ENCODE data around the gene TLE6.
"Not testable (repeated sequence)": the region's sequence is repeated elsewhere in the genome, so short reads cannot be mapped to it uniquely, and the experiment has no call there.

The TLE6 gene

DNA sequence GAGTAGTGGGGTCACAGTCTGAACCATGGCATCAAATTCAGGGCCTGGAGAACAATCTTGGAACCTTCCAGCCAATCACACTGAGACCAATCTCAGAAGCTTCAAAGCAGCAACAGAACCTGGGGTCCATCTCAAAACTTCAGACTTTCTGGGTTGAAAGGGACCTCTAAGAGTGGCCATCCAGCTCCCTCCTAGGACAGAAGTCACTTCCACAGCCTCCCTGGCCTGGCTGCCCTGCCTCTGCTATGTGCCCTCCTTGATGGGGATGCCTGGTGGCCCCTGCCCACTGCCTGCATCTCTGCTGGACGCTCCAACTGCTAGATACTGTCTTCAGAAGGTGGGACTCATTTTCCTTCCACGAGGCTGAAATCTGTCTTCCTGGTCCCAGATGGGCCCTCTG is 49.9 kb downstream of the TLE6 start:
- no peak for DNase-seq (ENCODE audit: low read depth in 2 of 2, low spot score in 1 of 2)

DNA sequence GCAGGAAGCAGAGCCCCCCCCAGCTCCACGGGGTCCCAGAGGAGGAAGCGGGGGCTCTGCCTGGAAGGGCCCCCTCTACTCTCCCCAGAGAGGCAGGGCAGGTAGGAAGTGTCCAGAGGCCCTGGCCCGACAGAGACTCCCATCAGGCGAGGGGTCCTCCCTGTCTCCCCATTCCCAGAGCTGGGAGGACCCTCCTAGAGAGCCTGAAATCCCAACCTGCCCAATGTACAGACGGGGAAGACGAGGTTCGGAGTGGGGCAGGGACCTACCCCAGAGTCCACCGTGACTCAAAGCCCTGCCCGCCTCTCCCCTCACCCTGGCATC is 50.6 kb downstream of the TLE6 start:
- DNase-seq (ENCODE audit: low read depth in 2 of 2, low spot score in 1 of 2), result no peak

DNA sequence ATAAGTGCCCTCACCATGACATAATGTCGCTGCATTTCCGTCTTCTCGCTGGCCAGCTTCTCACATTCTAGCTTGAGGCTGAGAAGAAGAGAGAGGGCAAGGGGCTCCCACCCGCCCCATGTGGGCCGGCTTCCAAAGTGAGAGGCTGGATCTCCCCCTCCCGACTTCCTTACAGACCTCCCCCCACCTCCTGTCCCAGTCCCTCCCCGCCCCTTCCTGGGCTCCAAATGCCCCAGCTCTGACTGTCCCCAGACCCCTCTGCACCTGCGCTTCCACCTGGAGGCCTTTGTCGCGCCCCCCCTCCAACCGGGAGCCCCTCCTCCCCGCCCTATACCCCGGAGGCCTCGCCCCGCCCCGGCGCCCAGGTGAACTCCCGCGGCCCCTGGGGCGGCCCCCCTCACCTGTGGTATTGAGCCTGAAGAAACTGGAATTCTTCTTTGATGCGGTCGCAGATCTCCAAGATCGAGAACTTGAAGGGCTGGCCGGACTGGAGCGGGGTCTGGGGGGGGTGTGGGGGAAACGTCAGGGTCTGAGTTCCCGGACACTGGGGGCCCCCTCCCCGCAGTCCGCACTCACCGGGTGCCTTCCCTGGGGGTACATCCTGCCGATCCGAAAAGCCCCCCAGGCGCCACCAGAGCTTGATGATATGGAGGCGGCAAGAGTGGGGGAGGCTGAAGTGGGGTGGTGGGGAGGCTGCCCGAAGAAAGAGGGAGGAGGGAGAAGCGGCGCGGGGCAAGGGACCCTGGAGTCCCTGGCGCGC is 51.1 kb downstream of the TLE6 start:
- DNase-seq (ENCODE audit: low read depth in 2 of 2, low spot score in 1 of 2), result no peak

DNA sequence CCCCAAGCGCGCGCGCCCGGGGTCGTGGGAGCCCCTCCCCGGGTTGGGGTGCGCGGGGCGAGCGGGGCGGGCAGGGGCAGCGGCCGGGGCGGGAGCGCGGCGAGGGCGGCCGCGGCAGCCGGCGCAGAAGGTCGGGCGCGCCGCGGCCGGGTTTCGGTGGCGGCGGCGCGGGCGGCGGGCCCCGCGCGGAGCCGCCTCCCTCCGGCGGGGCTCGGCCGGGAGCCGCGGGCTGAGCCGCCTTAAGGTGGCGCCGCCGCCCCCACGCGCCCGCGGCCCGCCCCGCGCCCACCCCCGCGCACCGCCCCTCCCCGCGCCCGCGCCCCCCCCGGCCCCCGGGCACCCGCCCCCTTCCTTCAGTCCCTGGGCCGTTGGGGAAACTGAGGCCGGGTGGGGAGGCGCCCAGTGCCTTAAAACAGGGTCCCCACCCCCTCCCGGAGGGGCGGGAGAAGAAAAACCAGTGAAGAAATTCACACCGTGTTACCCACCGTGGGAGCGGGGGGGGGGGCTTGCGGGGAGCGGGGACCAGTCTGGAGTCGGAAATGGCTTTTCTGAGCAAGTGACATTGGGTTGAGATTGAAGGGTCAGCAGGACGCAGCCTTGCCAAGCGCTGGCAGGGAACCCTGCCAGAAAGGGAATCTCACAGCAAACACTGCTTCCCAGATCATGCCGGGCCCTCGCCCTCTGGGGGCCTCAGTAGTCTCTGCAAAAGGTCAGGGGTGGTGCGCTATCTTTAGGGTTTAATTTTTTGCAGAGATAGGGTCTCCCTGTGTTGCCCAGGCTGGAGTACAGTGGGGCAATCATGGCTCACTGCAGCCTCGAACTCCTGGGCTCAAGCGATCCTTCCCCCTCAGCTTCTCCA is 51.9 kb downstream of the TLE6 start, which contains the start of gene TLE2:
Gene TLE2 (minus strand): TSS at position 216 of the 859 bp plus-strand sequence. CDS start 376 bp downstream, outside the sequence.
- no peak for DNase-seq (ENCODE audit: low read depth in 2 of 2, low spot score in 1 of 2)

DNA sequence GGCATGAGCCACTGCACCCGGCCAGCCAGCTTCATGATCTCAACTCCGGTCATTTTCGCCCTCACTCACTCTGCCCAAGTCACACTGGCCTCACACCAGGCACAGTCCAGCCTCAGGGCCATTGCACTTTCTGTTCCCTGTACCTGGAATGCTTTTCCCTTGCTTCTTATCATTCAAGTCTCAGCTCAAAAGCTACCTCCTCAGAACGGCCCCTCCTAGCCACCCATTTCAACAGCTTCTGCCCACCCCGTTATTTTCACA is 54.2 kb downstream of the TLE6 start:
- DNase-seq (ENCODE audit: low read depth in 2 of 2, low spot score in 1 of 2), result no peak

DNA sequence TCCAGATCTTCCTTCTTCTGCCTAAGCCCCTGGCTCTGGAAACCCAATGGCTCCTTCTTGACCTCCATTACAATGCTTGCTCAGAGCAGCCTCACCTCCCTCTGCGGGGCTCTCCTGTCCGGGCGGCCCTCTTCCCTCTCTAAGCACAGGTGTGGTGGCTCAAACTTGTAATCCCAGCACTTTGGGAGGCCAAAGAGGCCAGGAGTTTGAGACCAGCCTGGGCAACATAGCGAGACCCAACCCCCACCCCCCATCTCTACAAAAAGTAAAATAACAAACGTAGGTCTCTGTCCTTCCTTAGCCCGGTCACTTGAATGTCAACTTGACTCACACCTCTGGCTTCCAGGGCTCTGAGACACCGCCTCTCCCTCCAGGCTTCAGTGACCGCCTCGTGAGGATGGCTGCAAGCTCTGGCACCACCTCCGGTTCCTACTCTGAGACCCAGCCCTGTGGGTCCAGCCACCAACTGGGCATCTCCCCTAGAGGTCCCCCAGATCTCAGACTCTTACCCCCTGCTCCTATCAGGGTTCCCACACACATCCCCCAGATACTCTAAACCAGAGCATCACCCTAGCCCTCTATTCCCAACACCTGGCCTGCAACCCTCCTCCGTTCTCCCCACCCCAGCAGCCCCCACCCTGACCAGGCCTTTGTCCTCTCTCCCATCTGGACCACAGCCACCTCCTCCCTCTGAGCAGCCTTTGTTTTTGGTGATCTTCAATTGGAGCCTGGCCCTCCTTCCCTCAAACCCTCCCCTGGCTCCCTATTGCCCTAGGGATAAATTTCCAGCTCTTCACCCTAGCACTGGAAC is 56.4 kb downstream of the TLE6 start:
- no peak for DNase-seq (ENCODE audit: low read depth in 2 of 2, low spot score in 1 of 2)

DNA sequence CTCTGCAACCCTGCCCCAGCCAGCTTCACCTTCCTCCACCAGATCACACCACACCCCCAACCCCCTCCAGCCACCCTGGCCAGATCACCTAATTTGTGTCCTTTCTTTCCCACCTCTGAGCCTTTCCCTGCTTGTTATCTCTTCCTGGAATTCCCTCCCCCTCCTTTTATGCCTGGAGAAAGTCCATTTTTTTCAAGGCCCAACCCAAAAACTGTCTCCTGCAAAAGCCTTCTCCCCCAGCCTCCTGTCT is 57.0 kb downstream of the TLE6 start:
- DNase-seq (ENCODE audit: low read depth in 2 of 2, low spot score in 1 of 2), result no peak

DNA sequence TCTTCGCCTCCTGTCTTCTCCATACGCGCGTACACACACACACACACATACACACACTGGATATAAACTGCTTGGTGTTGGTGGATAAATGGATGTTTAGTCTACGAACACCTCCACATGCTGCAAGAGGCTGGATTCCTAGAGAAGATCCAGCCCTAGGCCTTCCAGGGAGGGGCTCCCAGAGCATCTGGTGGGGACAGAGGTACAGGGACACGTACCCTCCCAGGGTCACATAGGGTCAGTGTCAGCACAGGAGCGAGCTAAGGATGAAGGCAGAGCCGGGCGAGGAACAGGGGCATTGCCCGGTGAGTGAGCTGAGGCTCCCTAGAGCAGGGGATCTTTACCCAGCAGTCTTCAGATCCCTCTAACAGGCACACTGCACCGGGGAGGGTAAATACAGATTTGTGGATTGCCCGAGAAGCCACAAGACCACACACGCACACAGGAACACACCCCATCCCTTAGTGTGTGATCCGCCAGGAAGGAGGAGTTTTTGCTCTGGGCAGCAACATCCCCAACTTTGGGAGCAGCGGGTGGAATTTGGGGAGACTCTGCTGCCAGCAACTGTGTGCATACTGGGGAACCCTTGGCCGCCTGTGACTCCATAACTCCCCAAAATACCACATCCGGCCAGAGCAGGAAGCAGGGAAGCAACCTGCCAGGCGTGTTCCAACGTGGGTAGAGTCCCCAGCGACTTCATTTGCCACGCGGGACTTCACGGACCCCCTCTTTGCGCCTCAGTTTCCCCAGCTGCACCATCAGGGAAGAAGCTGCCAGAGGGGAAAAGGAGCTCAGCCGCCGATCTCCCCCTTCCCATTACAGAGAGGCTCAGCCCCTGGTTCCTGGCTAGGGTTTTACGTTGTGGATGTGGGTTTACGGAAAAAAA is 57.5 kb downstream of the TLE6 start:
- no peak for DNase-seq (ENCODE audit: low read depth in 2 of 2, low spot score in 1 of 2)

DNA sequence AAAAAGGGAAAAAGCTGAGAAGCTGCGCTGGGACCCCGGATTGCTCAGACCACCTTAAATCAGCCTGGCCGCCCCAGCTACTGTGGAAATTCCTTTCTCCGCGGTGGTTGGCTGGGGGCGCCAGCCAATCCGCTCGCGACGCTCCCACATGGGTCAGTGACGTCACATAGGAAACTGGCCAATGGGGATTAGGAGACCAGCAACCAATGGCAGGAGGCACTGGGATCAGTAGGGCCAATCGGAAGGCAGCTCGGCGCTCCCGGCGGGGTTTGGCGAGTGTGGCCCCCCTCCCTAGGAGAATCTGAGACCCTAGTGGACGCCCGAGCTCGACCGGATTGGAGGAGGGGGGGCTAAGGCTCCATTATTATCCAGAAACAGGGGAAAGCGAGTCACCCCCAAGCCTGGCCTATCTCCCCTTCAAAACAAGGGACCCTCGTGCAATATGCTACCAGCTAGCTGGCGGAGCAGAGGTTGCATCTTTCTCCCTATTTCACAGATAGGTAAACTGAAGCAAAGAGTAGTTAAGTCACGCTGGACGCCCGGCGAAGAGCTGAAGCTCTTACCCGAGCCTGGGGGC is 58.3 kb downstream of the TLE6 start:
- DNase-seq (ENCODE audit: low read depth in 2 of 2, low spot score in 1 of 2), result peak; percentile 79 to 87

DNA sequence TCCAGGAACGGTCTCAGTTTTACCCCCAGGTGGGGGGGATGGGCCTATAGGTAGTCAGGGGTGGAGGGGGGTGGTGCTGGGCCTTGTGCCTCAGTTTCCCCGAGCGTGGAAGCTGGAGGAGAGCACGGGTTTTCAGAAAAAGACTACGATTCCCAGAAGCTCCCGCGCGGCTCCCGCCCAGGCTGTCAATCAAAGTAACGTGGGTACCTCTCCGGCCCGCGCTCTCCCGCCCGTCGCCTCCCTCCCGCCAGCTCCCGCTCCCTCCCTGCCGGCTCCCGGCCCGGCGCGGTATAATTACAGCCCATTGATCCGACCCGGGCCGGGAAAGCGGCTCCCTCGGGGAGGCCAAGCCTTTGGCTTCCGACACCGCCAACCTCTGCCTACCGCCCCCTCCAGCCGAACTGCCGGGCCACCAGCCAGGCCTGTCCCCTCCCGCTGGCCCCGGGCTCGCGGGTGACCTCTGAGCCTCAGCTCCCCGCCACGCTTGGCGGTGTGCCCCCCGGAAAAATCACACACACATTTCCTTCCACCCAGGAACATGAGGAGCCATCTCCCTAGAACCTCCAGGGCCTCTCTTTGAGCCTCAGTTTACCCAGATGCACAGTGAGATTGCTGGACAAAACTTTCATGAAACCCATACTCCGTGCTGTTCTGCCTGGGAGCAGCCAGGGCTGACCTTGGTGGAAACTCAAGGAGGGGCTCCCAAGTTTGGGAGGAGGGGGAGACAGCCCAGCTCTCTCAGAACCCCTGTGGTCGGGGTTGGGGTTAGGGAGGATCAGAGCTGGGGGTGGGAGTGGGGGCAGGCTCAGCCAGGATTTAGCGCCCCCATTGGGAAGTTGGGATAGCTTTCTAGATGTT is 59.0 kb downstream of the TLE6 start:
- DNase-seq (ENCODE audit: low read depth in 2 of 2, low spot score in 1 of 2), result peak; percentile 62 to 64

DNA sequence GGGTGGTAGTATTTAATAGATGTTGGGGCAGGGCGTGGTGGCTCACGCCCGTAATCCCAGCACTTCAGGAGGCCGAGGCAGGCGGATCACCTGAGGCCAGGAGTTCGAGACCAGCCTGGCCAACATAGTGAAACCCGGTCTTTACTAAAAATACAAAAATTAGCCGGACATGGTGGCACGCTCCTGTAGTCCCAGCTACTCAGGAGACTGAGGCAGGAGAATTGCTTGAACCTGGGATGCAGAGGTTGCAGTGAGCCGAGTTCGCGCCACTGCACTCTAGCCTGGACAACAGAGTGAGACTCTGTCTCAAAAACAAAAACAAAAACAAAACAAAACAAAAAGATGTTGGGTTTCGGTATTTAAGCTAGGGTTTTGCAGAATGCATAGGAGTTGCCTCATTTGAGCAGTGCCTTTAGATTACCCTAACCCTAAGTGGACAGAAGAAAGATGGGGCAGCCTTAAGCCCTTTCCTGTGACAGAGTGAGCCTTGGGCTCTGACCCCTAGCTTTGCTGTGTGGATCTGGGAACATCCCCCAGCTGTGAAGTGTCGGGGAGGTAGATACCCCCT is 59.7 kb downstream of the TLE6 start:
- not testable (repeated sequence) for DNase-seq (ENCODE audit: low read depth in 2 of 2, low spot score in 1 of 2)

DNA sequence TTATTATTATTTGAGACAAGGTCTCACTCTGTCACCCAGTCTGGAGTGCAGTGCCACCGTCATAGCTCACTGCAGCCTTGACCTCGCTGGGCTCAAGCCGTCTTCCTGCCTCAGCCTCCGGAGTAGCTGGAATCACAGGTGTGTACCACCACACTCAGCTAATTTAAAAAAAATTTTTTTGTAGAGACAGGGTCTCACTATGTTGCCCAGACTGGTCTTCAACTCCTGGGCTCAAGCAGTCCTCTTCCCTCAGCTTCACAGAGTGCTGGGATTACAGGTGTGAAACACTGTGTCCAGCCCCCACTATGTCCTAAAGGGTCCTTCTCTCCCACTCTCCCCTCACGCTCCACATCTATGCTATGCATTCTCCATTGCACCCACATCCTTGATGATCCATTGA is 60.9 kb downstream of the TLE6 start:
- no peak for DNase-seq (ENCODE audit: low read depth in 2 of 2, low spot score in 1 of 2)

DNA sequence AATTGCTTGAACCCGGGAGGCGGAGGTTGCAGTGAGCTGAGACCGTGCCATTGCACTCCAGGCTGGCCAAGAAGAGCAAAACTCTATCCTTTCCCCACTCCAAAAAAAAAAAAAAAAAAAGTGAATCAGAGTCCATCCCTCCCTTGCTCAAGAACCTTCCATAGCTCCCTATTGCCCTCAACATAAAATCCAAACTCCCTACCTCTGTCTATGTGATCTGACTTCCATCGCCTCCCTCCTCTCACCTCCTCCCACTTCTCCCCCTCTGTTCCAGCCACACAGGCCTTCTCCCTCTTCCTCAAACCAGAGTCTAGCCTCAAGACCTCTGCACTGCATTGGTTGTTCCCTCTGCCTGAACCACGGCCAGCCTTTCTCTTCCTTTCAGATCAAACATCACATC is 61.8 kb downstream of the TLE6 start:
- no peak for DNase-seq (ENCODE audit: low read depth in 2 of 2, low spot score in 1 of 2)

DNA sequence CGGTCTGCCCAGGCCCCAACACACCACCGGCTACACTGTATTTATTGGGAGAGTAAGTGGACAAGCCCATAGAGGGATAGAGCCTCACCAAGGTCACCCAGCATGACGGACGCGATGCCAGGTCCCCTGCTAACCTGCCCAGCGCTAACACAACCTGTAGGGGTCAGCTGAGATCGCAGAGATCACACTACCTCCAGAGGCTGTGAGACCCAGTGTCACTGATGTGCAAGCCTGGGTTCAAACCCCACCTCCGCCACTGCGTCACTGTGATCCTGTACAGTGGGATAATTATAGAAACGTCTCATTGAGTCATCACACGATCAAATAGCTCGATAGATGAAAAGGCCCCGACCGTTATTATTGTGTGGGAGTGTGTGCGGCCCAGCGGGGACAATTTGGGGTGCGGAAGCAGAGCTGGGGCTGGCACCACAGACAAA is 62.3 kb downstream of the TLE6 start:
- DNase-seq (ENCODE audit: low read depth in 2 of 2, low spot score in 1 of 2), result no peak

DNA sequence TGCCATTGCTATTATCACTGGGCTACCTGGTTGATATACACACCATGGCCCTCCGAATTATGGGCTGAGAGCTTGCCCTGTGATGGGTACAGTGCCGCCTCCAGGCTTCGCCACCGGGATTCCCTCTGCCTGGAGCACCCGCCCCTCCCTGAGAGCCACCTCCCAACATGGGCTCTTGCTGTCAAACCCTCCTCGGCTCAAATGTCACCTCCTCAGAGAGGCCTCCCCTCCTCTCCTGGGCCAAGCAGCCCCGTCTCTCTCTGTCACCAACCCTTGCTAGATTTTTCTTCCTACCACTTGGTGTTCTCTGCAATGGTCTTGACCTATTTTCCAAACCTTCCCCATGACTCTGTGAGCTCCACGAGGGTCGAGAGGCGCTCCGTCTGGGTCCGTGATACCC is 64.0 kb downstream of the TLE6 start:
- no peak for DNase-seq (ENCODE audit: low read depth in 2 of 2, low spot score in 1 of 2)

DNA sequence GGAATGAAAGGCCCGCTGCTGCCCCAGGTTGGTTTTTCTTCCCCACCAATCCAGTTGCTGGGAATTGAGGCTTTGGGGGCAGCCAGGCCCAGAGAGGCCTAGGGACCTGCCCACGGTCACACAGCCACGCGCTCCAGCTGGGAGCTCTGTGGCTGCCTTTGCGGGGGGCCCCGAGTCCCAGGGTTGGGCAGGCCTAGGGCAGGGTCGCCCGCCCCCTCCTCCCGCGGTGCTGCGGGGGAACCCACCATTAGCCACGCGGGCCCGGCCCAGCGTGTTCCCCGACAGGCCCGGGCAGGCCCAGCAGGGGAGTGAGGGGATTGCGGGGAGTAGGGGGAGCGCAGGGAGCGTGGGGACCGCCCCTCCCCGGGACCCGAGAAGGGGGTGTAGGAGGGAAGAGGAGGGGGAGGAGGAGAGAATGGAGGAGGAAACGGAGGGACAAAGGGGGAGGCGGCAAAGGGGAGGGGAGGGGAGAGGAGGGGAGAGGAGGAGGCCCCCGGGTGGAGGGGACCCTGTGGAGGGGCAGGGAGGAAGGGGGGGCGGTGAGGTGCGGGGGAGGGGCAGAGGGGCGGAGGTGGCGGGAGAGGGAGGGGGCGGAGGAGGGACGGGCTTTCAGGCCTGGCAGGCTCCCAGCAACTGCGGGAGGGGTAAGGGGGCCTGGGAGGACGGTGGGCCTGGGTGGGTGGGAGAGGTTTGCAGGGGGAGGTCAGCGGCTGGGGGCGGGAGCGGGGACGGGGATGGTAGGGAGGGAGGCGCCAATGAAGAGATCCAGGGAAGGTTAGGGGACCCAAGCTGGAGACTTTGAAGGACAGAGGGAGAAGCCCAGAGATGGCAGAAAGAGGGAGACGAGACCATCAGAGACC is 64.6 kb downstream of the TLE6 start:
- no peak for DNase-seq (ENCODE audit: low read depth in 2 of 2, low spot score in 1 of 2)

DNA sequence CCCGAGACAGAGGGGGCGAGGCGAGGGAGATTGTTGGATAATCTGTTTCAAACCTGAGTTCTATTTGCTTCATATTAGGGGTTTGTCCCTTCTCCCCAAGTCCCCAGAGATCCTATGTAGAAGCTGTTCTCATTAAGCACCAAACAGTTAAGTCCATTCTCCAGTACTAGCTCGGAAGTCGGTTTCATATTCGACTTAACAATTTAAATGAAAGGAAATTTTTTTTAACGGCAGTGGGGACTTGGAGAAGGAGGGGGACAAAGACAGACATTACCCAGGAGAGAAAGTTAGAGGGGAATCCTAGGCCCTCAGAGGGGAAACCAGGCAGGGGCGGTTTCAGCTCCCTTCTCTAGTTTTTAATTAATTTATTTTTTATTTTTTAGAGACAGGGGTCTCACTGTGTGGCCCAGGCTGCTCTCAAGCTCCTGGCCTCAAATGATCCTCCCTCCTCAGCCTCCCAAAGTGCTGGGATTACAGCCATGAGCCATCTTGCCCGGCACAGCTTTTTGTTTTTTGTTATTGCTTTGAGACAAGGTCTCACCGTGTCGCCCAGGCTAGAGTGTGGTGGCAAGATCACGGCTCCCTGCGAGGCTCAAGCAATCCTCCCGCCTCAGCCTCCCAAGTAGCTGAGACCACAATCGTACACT is 65.4 kb downstream of the TLE6 start:
- DNase-seq (ENCODE audit: low read depth in 2 of 2, low spot score in 1 of 2), result no peak

Data from stimulated activated CD8-positive, alpha-beta memory T cell treated with anti-CD3 and anti-CD28 coated beads, Interleukin-4, amount 100 ng/mL, for 1 hour (primary cell).